Measurements from ENCODE around the gene ANKRD9.

Gene ANKRD9

DNA sequence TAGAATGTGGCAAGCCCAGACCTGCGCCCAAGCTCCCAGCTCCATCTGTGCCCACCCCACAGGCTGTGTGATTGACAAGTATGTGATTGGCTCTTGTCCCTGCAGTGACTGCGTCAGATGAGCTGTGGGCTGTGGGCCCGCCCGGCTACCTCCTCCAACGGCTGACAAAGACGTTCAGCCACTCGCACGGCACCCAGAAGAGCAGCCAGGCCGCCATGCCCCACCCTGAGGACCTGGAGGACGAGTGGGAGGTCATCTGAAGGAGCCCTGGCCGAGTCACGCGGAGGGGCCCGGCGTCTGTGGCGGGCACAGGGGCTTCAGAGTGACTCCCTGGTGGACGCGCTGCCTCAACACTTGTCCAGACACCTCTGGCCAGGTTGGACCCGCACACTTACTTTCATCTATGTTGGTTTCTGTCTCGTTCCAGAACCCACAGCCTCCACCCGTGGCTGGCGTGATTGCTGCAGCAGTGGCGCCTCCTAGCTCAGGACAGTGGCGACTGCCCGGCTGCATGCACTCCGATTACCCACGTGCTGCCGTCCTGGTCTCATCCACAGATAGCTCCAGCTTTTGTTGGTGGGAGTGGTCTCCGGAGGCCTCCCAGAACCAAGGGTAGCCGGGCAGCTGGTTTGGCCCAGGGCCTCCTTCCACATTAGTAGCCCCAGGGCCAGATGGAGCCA lies 11.4 kb downstream of the ANKRD9 start:
- no peak for DNase-seq

- DNase-seq = no peak
Measured at GRCh38 chr14:102496958-102497744, 12.4 kb downstream of the ANKRD9 start.

- DNase-seq = no peak
Measured at GRCh38 chr14:102496331-102496691, 13.3 kb downstream of the ANKRD9 start.

DNA sequence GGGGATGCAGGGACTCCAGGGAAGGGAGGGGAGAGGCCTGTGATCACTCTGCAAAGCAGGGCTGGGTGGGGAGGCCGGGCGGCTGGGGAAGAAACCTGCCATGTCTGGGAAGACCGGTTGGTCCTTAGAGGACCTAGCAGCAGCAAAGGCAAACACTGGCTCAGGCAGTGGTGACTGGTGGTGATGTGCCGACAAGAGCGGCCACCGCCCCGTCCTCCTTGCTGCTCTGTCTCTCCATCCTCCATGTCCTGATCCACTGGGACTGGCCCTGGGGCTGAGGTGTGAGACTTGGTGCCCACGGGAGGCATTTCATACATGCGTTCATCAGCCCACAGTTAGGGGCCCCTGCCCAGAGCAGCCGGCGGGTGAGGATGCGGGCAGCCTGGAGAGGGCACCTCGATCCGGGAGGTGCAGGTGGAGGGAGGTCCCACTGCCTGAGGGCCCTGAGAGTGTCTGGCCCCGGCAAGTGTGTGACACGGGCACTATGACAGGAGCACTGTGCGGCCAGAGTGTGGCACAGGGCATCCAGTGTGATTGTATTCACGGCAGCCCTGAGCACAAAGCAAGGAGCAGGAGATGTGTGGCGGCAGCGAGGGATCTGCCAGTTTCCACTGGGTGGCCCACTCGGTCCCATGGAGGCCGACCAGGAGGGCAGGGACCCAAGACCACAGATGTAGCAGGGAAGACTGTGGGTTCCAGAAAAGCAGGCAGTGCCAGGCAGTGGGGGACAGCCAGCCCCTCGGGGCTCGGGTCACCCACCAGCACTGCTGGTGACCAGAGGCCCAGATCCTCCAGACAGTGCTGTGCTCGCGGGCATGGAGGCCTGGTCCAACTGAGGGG lies 13.9 kb downstream of the ANKRD9 start:
- no peak for DNase-seq

- no peak for DNase-seq
Measured at GRCh38 chr14:102493585-102493984, 16.0 kb downstream of the ANKRD9 start.

- DNase-seq = no peak
Measured at GRCh38 chr14:102493096-102493495, 16.5 kb downstream of the ANKRD9 start.

DNA sequence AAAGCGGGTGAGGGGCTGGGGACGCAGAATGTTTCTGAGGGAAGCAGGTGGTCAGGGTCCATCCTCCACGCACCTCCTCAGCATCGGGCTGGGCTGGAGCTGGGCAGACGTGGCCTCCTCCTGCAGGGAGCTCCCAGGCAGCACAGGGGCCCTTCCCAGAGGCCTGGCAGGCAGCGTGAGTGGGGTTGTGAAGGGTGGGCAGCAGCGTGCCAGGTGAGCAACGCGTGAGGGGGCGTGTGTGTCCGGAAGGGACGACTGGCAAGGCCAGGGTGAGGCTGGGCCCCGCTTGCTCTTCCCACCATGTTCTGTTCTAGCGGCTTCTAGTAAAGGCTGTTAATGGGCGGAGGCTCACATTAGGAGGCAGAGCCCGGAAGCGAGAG lies 17.1 kb downstream of the ANKRD9 start:
- no peak for DNase-seq

GRCh38 chr14:102491786-102492530 lies 17.6 kb downstream of the ANKRD9 start:
- no peak for DNase-seq

DNA sequence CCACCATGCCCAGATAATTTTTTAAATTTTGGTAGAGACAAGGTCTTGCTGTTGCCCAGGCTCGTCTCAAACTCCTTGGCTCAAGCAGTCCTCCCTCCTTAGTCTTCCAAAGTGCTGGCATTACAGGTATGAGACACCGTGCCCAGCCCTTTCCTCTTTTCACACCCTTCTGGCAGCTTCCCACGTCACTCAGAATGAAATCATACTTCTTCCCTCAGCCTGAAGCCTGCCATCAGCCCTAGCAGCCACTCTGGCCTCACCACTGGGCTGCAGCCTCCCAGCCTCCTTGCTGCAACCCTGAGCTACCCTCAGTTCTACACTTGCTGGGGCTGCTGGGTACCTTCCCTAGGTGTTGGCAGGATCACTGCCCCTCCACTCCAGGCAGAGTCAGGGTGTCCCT lies 18.2 kb downstream of the ANKRD9 start:
- no peak for DNase-seq

- no peak for DNase-seq
Measured at GRCh38 chr14:102490456-102490855, 19.1 kb downstream of the ANKRD9 start.

DNA sequence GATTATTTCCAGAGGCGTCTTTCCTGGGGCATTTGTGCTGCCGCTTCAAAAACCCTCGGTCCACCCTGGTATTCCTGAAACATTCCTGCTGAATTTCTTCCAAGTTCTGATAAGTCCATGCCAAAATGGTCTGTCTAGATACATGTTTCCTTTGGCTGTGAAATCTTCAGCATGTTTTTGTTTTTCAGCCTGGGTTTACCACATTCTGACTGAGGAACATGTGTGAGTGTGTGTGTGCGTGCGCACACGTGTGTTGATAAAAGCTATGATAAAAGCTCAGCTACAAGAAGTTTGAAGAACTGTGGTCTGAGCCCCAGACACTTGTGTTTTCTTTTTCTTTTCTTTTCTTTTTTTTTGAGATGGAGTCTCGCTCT lies 22.4 kb downstream of the ANKRD9 start:
- DNase-seq = no peak

- DNase-seq = no peak
Measured at GRCh38 chr14:102486513-102487203, 22.9 kb downstream of the ANKRD9 start.

DNA sequence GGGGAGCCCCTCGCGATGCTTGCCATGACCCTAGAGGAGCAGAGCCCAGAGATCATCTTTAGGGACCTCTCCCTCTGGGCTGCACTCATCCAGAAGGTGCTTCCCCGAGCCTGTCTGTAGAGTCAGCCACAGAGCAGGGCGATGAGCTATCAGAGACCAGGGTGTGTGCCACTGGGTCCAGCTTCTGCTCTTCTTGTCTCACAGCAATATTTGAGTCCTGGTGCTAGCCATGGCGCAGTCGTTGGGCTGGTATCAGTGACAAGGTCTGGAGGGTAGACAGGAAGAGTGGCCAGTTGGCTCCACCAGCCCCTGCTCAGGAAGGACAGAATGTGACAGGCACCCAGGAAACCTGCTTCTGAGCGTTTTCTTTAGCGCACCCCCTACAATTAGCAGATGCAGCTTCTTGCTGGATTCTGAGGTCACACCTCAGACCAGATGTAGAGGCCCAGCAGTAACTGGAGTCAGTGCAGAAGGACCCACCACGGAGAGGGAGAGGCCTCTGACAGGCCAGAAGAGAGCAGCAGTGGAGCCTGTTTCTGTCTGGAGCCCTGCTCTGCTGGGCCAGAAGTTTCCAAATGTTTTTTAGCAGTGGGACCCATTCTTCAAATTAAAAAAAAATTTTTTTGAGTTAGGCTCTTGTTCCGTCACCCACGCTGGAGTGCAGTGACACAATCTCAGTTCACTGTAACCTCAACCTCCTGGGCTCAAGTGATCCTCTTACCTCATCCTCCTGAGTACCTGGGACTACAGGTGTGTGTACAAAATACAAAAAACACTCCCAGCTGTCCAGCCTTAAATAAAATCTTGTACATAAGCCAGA lies 23.7 kb downstream of the ANKRD9 start:
- DNase-seq = no peak

DNA sequence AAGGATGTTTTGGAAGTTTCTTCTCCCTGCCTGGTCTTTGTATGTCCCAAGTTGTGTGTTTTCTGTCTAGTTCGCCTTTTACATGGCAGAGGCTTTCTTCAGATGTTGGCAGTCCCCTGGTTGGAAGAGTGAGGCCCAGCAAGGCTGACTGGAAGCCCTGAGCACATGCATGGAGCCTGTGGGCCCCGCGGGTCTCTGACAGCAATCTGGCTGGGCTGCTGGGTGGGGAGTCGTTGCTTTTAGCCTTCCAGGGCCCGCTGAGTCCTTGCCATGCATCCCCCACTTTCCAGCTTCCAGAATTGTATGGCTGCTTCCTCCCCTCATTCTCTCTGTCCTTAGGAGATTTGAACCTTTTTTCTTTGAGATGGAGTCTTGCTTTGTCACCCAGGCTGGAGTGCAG lies 25.3 kb downstream of the ANKRD9 start:
- DNase-seq = no peak

- DNase-seq = no peak
Measured at GRCh38 chr14:102481791-102482238, 27.8 kb downstream of the ANKRD9 start.

DNA sequence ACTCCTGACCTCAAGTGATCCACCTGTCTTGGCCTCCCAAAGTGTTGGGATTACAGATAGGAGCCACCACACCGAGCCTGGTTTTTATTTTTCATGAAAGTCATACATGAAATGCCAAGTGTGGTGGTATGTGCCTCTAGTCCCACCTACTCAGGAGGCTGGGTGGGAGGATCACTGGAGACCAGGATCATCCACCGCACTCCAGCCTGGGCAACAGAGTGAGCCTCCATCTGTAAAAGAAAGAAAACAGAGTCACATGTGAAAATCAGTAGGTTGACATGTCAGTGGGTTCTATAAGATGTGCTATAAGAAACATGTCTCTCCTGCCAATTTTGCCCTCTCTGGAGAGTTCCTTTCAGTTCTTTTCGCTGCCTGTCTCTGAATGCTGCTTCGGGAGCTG lies 28.2 kb downstream of the ANKRD9 start:
- DNase-seq = no peak

- no peak for DNase-seq
Measured at GRCh38 chr14:102479777-102480176, 29.8 kb downstream of the ANKRD9 start.

GRCh38 chr14:102479107-102479506 lies 30.5 kb downstream of the ANKRD9 start:
- no peak for DNase-seq

- DNase-seq = no peak
Measured at GRCh38 chr14:102474934-102475333, 34.6 kb downstream of the ANKRD9 start.

DNA sequence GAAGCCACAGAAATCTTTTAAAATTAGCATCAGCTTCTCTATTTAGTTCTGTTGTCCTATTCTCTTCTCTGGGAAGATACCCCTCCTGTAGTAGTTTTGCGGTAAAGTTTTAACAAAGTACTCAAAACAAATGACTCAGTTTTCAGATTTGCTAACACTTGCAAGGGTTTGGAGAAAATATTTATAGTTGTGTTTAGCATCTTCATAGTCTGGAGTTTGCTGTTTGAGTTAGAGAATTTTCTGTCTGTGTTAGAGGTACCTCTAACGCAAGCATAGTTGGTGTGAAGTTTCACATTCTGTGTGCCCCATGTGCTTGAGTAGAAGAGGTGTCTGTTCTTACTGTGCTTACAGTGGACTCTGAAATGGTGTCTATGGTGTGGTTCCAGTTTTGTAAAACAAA lies 36.0 kb downstream of the ANKRD9 start:
- DNase-seq = no peak

DNA sequence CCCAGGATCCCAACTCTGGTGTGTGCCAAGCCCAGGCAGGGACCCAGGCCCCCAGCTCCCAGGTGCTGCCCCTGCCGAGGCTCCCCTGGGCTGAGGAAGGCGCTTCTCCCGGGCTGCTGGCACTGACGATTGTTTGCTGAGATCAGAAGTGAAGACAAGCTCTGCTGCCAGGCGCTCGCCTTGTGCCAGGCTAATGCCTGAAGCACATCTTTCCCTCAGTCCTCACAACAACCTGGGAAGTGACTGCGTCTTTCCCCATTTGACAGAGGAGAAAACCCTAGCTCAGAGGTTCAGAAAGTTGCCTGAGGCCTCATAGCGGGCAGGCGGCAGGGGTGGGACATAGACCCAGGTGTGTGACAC lies 36.8 kb downstream of the ANKRD9 start:
- no peak for DNase-seq

Data from activated T-cell treated with anti-CD3 and anti-CD28 coated beads, Interleukin-2, amount 50 U/mL, for 48 hours (primary cell).